NOMO-1 treated with DMSO at 0.1 percent for 48 hours (cell line): ENCODE measurements around the gene CSTF2T.
"Not testable (repeated sequence)": the region's sequence is repeated elsewhere in the genome, so short reads cannot be mapped to it uniquely, and the experiment has no call there.

Experiments
- DNase-seq: peaks from one replicate; lab custom pipeline; 2025; ENCODE audit not compliant: unreplicated experiment; lab: John Stamatoyannopoulos, UW

Gene CSTF2T

DNA sequence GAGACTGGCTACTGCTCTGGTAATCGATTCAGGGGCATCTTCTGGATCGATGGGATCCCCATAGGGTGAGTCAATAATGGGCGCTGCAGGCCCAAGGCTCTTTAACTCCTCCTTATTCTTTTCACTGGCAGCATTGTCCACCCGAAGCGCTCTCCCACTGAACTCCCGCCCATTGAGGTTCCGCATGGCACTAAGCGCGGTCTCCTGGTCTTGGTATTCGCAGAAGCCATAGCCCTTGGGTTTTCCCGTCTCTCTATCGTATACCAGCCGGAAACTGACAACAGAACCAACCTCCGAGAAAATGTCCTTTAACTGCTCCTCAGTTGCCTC is 285 bp downstream of the CSTF2T start:
- DNase-seq = no peak

DNA sequence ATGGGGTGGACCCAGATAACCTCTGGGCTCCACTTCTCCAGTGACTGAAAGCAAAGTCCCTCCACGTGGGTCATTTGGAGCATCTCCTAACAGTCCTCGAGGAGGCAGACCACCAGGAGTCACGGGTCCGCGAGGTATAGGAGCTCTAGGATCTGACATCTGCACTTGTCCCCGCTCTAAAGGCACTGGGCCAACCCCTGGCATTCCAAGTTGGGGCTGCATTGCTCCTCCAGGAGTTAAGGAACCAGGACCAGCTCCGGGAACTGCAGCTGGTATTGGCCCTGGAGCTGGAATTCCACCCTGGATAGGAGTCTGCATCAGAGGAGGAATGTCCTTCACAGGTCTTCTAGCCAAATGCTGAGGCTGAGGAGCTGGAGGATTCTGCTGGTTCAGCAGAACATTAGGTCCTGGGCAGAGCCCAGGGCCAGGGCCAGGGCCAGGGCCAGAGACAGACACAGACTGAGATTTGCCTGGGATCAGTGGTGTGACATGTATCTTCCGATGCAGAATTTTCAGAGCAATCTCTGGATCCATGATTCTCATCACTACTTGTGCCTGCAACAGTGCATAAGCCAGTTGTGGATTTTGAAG is 827 bp downstream of the CSTF2T start:
- no peak for DNase-seq

DNA sequence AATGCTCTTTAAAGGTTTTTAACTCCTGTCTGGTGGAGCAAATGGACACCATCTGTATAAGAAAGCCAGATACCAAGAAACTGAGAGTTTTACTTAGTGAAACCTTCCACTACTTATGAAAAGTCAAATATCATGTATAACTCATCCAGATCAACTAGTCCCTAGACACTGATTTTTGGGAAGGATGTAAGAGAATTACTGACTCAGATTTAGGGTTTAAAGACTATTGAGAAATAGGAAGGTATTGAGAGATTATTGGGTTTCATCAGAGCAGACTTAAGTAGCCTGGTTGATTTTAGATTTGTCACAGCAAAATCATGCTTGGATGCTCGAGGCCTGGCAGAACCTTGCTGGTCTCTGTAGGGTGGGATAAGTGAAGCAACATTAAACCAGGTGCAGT is 3.1 kb downstream of the CSTF2T start:
- DNase-seq = no peak

DNA sequence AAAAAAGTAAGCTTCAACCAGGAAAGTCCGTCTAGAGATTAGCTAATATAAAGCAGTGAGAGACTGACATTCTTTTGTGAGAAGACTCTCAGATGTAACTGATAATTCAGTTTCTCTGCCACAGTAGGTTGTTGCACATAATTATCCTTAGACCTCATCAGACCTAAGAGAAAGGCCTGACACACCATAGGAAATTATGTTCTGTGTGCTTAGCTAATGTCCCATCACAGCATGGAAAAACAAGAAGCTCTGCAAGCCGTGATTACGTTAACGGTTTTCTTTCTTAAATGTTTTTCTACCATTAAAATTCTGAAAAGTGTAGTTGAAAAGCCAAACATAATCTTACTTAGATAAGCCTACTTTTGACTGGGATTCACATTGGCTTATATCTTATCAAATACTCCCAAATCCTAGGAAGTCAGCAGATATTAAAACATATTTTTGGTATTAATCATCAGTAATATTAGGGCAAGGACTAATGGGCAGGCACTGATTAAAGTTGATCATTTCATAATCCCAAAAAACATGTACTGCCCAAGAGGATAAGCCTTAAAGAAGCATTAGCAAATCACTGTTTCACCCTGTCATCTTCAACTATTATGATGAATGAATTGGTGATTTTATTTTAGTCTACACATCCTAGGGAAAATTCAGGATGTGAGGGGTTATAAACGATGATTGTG is 5.2 kb downstream of the CSTF2T start:
- no peak for DNase-seq

DNA sequence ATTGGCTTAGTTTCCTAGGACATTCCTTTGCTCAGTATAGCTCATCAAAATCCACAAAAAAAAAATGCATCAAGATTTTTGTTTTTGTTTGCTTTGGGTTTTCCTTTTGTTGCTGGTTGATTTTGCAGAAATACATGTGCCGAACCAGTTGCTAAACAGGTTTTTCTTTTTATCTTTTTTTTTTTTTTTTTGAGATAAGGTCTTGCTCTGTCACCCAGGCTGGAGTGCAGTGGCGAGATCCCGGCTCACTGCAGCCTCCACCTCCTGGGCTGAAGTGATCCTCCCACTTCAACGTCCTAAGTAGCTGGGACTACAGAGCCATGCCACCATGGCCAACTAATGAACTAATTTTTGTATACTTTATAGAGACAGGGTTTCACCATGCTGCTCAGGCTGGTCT is 8.3 kb downstream of the CSTF2T start:
- DNase-seq = no peak

DNA sequence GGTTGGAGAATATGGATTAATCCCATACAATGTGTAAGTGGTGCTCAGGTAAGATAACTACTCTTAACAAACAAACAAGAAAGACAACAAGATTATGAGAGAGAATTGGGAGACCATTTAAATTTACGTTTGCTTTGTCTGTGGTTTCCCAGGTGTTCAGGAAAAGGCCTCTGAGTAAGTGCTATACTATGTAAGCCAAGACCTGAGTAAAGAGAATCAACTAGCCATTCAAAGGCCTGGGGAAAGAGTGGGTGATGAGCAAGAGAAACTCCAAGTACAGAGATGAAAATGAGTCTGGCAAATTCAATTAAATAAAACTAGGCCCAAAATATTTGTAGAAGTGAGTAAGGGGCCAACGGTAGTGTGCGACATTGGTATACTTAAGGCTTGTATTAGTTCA is 9.9 kb downstream of the CSTF2T start:
- no peak for DNase-seq

DNA sequence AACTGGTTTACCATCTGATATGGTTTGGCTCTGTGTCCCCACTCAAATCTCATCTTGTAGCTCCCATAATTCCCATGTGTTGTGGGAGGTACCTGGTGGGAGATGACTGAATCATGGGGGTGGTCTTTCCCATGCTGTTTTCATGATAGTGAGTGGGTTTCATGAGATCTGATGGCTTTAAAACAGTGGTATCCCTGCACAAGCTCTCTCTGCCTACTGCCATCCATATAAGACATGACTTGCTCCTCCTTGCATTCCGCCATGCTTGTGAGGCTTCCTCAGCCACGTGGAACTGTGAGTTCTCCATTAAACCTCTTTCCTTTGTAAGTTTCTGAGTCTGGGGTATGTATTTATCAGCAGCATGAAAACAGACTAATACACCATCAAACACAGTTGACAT is 10.6 kb downstream of the CSTF2T start:
- not testable (repeated sequence) for DNase-seq

DNA sequence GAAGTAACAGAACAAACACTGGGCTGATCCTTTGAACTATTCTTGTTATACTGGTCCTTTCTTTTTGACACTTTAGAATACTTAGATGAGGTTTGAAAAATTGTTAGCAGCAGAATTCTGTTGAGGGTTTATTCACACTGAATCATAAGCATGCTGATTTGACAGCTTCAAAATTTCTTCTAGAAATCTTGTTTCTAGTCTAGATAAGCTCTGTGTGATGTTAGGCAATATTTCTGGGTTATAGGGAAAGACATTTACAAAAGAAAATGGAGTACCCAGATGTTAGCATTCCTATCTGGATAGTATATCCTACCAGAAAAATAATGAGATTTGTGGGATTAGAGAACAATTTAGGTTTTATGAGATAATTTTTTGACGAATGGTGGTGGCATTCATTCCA is 12.1 kb downstream of the CSTF2T start:
- no peak for DNase-seq

DNA sequence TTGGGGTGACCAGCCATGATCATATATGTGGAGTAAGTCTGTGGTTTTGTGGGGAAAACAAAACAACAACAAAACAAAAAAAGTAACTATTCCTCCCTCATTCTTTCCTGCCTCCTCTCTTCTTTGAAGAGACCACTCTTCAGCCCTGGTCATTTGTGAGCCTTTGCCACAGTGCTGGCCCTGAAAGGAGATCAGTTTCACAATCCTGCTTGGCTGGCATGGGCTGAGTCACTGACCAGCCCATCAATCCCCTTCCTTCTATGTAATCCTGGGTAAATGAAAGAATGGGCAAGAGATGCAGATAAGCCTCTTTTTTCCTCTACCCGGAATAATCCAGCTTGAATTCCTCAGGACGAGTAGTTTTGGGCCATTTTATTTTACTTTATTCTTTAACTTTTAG is 13.6 kb downstream of the CSTF2T start:
- no peak for DNase-seq

DNA sequence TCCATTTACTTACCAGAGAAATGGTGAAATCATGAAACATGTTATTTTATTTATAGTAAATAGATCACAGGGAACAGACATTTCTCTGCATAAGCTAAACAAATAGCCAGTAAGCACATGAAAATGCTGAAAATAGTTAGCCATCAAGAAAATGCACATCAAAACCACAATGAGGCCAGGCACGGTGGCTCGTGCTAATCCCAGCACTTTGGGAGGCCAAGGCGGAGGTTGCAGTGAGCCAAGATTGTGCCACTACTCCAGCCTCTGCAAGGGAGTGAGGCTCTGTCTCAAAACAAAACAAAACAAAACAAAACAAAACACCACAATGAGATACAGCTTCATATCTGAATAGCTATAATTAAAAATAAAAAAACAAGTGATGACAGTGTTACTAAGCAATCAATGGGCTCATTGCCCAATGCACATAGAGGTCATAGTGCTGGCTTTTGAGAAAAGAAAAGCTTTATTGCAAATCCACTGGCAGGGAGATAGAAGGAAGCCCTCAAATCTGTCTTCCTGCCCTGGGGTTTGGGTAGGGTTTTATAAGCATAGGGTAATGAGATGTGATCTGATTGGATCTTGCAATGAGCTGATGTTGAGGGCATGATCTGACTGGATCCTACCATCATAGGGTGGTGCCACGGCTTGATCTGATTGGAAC is 16.2 kb downstream of the CSTF2T start:
- DNase-seq = no peak

DNA sequence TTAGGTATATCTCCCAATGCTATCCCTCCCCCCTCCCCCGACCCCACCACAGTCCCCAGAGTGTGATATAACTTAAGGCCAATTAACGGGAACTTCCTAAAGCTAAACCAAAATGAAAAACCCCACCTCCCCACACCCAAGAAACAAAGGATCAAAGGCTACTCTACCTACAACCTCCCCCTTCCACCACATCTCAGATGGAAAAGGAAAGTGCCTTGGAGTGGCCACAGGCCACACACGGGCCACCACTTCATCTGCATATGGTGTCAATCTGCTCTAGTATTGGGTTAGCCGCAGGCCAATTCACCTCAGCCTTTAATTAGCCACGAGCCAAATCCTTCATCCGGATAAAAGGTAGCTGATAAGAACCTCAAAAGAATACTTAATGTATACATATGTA is 19.6 kb downstream of the CSTF2T start:
- no peak for DNase-seq

DNA sequence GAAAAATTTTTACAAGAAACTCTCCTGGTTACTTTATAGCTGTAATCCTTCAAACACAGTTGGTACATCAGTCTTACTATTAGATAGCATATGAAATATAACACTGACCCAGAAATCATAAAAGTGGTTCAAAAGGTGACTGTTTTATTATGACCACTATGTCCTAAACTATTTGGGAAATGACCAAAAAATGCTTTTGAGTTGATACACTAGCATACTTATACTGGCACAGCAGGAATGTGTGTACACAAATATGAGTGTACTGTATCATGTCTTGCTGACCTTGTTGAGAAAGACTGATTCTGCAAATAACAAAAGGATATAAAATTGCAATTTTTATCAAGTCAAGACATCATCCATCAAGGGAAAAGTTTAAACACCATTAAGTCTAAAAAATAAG is 24.3 kb downstream of the CSTF2T start:
- no peak for DNase-seq

DNA sequence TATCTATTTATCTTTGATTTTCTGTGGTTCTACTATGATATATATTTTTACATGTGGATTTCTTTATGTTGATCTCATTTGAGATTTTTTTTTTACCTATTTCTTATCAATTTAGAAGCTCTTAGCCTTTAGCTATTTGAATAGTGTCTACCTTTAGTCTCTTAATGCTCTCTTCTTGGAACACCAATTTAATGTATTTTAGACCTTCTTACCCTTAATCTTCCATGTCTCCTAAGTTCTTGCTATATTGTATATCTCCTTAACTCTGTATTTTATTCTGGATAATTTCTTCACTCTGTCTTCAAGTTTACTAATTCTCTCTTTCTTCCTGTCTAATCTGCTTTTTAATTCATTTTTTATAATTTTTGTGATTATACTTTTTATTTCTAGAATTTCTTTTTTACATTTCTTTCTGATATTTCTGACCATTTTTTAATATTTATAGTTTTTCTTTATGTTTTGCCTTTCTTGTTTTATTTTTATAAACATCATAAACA is 27.3 kb downstream of the CSTF2T start:
- no peak for DNase-seq

DNA sequence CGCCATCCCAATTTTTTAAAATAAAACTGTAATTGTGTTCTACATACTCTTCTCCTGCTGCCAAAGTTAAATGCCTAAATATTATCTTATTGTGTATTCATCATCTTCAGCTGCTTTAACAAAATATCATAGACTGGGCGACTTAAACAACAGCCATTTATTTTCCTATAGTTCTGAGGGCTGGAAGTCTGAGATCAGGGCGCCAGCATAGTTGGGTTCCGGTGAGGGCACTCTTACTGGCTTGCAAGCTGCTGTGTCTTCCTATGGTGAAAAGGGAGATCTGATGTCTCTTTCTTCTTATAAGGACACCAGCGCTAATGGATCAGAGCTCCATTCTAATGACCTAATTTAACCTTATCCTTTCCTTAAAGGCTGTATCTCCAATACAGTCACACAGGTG is 30.4 kb downstream of the CSTF2T start:
- no peak for DNase-seq

DNA sequence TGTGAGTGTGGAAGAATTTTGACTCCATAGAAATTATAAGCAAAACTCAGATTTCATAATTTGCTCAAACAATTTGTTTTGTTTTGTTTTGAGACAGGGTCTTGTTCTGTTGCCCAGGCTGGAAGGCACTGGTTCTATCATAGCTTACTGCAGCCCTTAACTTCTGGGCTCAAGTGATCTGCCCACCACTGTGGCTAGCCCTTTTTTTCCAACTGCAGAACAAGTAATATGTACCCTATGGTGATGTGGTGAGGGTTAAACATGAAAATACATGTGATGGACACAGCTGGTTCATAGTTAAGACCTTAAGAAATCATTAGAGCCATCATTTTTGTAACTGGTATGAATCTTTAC is 31.1 kb downstream of the CSTF2T start:
- no peak for DNase-seq

DNA sequence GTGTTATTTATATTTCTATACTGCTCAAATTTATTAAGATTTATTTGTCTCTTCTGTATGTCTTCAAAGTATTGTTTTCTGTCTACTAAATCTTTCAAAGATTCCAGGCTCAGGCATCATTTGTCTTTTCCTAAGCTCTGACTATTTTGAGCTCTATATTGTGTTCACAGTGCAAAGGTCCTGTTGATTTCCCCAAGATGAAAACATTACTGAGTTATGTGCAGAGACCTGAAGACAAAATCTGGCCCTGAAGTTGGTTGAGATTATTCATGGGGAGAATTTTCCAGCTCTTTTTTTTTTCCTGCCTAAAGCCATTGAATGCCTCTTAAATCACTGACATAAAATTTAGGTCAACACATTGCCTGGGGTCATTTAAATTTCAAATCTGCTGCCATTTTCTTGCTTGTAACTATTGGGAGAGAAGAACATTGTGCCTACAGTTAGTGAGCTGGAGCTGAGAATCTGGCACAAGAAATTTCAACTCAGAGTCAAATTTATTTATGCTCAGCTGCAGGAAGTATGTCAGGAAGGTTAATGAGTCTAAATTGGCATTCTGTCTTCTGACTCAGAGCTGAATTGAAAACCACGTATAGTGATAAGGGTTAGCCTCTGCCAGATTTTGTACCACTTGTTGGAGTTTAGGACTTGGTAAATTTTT is 31.6 kb downstream of the CSTF2T start:
- no peak for DNase-seq

DNA sequence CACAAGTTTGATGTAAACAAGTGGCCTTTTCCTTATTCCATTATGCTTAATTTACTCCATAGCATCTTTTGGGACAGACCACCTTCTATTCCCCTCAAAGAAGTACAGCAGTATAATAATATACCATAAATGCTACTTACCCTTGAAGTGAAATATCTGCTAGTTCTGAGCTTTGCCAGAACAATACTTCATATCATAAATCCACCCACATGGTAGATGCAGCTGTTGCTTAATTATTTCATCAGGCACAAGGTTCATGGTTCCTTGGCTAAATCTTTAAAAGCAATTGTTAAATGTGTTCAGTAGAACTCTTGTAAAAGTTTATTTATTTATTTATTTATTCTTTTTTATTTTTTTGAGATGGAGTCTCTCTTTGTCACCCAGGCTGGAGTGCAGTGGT is 32.9 kb downstream of the CSTF2T start:
- no peak for DNase-seq

DNA sequence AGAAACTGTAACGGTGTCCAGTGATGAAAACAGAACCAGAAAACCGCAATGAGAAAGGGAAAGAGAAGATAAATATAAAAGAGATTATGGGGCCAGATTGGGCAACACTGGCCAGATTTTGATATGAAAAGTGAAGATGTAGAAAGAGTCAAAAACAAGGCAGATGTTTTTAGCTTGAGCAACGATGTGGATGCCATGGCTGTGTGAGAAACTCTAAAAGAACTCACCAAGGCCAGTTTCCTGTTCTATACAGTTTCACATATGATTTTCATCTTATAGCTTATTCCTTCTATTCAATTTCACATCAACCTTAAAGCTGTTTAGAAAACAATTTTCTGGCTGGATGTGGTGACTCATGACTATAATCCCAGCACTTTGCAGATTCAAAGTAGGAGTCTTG is 36.3 kb downstream of the CSTF2T start:
- no peak for DNase-seq

DNA sequence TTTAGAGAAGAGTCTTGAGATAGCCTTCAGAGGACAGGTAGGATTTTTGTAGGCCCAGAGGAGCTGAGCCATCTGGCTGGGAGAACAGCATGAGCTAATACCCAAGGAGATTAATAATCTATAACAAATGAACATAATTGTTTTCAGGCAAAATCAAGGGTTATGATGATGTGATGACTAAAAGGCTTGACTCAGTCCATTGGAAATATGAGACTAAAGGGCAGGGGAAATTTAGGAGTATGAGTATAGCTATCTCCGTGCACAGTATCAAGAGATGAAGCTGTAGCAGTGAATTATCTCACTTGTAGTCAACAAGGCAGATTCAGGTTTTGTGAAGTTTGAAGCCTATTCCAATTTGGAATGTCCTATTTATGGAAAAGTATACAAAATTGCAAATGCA is 40.1 kb downstream of the CSTF2T start:
- no peak for DNase-seq

DNA sequence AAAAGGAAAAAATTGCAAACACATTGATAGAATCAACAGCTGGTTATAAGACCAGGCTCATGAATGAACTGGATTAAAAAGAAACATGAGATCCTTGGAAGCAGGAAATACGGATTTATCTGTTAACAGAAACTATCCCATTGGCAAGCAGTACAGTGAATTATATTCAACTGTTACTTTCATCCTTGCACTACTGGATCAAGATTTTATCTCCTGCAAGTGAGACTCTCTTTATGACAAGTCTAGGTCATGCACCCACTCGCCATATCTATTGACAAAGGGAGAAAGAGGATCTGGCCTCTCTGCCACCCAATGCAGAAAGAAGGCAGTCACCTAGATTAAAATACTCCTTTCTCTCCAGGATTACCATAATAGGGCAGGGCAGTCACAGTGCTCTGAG is 41.4 kb downstream of the CSTF2T start:
- DNase-seq = no peak

DNA sequence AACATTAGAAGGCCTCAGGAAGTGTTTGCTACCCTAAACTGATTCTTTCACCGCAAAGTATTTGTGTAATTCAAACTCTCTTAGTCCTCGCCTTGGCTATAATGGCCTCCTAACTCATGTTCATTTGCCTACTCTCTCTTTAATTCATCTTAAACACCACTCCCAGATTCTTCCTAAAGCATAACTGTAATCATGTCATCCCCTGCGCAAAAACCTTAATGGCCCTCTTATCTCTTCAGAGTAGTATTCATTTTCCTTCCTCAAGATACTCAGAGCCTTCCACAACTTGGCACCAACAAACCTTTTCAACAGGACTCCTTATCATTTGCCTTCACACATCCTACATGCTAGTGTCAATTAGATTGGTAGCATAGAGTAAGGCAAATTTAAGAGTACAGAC is 42.9 kb downstream of the CSTF2T start:
- DNase-seq = no peak

DNA sequence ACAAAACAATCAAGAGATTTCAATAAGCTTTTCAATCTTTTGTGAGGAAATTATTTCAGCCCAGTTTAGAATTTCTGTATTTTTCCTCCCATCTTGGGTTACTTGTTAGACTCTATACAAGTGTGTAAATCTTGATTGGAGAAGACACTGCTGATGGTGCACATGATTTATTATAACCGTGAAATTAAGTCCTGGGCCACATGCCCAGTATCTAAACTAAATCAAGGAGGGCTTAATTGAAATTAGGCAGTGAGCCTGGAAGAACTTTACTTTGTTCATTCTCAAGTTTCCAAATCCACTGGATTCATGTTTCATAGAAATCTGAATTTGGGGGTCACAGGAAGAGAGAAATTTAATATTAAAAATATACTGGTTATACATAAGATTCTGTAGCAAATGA is 44.5 kb downstream of the CSTF2T start:
- DNase-seq = no peak
